HT-29 (cell line): ENCODE data around the gene RBFOX1. TPM values are rescaled to one million over a fixed set of nuclear protein-coding genes. Genes with fewer than 3 reads are reported as not detected.

Experiments used
- DNase-seq: peaks from one replicate; pipeline ENCODE4 v3.0.0-alpha.2; 2015; ENCODE audit warnings: low spot score
- total RNA-seq: library from RNA; depleted of rRNA; stranded (reverse); fragments of >200 nt; shearing (Covaris generic); gene quantifications from 2 replicates; pipeline ENCODE4 v1.2.3, GENCODE V29; 2014

The RBFOX1 gene
- total RNA-seq, 1 experiment from 2014 or later = not detected

DNA sequence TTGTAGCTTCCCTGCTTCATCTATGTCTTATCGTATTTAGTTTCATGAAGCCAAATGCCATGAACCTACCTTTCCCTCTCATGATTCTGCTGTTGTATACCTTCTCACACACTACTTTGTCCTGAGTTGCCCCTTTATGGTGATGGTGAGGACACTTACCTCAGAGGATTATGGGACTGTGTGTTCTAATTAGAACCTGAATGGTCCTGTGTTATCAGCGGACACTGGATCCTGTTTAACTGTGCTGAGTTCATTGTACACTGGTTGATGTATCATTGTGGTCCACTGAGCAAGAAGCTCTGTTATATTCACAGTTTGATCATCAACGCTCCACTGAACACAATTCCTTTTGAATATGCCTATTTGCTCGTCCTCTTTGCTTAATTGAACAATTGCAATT lies 343.0 kb downstream of the RBFOX1 start:
- DNase-seq = no peak

DNA sequence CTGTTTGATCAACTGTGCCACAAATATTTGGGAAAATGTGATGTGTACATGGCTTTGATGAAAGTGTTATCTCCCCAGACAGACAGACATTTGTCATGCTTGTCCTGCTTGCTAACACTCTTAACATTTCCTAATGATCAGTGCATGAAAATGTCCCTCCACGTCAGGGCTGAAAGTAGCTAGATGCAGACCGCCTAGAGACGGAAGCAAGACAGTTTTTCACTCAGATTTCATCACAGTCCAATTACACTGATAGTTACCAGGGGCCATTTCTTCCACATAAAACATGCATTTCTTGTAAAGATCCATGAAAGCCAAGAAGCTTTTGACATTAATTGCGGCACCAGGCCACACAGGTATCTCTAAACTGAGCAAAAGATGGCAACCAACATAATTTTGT lies 347.7 kb downstream of the RBFOX1 start:
- DNase-seq = no peak

GRCh38 chr16:7688811-7689210 lies 356.2 kb downstream of the RBFOX1 start:
- no peak for DNase-seq

GRCh38 chr16:7689234-7689633 lies 356.6 kb downstream of the RBFOX1 start:
- DNase-seq = no peak

DNA sequence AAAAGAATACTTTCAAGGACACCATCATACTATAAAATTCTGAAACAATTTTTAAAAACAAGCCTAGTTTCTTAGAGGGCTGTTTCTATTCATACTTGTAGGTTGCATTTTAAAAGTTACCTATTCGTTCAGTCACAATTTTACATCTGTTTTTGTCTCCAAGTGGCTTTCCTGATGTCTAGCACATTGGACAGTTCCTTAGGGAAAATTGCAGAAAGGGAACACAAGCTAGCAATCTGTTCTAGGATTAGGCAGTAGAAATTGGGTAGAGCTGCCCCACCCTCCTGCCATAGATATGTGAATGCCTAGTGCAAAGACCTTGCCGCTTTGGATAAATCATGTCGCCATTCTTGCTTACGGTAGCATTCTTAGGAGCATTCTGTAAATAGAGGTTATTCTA lies 358.9 kb downstream of the RBFOX1 start:
- DNase-seq = no peak

GRCh38 chr16:7703672-7704071 lies 371.0 kb downstream of the RBFOX1 start:
- no peak for DNase-seq

GRCh38 chr16:7705885-7706284 lies 373.2 kb downstream of the RBFOX1 start:
- no peak for DNase-seq

- no peak for DNase-seq
Observed at GRCh38 chr16:7709186-7709585, 376.5 kb downstream of the RBFOX1 start.

GRCh38 chr16:7713244-7713643 lies 380.6 kb downstream of the RBFOX1 start:
- no peak for DNase-seq

- no peak for DNase-seq
Observed at GRCh38 chr16:7714775-7715174, 382.1 kb downstream of the RBFOX1 start.

GRCh38 chr16:7716660-7717550 lies 384.3 kb downstream of the RBFOX1 start:
- no peak for DNase-seq

- DNase-seq = no peak
Observed at GRCh38 chr16:7722761-7723160, 390.1 kb downstream of the RBFOX1 start.

DNA sequence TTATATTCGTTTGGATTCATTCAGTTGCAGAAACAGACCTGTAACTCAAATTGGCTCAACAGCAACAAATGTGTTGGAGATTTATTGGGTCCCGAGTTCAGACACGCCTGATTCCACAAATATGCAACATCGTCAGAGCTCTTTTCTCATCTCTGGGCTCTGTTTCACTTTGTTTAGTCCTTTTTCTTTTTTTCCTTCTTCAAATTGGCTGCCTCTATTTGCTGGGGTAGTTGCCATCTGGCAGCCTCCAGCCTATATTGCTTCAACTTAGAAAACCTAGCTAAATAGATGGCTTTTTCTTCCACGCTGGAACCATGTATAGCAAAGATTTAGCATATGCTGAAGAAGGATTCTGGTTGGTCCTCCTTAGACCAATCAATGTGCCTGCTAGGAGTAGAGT lies 398.5 kb downstream of the RBFOX1 start:
- no peak for DNase-seq

DNA sequence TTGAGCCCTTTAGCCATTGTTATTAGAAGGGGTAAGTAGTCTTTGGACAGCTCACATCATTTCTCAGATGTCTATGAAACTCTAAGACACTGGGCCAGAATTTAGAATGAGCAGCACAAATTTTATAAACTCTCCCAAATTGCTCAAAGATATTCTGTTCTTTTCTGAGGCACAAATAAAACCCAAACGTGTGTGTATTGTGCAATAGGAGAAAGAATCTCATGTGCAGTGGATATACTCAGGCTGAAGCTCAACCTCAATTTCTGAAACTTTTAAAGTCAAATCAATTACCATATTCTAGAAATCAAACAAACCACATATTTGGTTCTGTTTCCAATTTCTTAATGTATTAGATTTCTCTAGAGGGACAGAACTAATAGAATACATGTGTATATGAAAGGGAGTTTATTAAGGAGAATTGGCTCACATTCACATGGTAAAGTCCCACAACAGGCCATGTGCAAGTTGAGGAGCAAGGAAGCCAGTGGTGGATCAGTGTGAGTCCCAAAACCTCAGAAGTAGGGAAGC lies 403.6 kb downstream of the RBFOX1 start:
- no peak for DNase-seq

GRCh38 chr16:7742626-7743025 lies 410.0 kb downstream of the RBFOX1 start:
- no peak for DNase-seq

- DNase-seq = no peak
Observed at GRCh38 chr16:7744546-7745264, 412.1 kb downstream of the RBFOX1 start.

DNA sequence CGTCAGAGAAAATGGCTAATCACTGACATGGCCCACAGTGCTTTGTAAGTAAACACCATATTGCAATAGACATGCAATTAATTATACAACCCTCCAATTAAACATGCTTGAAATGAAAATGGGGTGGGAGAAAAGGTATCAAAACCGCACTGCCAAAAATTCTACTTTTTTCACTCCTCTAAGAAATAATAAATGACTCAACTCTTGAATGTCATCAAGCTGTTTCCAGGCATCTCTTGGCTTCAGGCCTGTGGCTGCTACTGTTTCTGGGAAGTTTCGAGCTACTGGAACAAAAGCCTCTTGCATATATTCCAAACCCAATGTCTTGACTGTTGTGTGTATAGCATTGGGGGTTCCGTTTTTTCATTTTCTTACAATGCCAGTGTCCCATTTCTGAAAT lies 412.6 kb downstream of the RBFOX1 start:
- DNase-seq = no peak

- DNase-seq = no peak
Observed at GRCh38 chr16:7746941-7747340, 414.3 kb downstream of the RBFOX1 start.

DNA sequence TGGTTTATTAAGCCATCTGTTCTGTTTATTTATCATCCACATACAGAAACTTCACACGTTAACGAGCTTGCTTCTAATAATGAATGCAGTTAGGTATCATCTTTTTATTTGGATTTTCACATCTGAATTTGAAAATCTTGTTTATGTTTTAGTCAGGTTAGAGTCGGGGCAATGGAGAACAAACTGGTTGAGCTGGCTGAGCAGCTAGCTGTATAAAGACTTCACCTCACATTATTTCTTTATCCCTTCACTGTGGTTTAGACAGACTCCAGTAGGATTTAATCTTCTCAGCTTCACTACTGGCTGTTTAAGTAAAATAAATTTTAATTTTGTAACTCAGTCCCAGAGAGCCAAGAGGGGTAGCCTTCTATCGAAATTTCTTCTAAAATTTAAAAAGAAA lies 415.9 kb downstream of the RBFOX1 start:
- DNase-seq = no peak

DNA sequence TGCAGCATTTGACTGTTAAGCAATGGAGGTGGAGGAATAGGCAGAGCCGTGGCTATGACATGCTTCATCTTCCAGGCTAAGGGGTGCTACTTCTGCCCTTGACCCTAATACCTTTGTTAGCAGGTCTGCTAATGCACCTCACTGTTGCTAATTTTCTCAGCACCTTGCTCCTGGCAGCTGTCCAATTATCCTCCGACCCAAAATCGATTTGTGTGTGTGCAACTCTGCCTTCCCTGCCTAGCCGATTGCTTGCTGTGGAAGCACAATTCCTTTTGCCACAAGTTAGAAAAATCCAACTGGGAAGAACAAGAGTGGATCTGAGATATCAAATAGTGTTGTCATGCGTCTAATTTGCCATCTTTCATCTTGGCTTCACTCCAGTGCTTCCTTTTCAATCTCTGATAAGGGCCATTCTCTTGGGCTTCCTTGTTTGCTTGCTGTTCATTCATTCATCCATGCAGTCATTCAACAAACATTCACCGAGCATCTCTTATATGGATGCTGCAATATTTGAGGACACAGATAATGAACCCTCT lies 422.8 kb downstream of the RBFOX1 start:
- DNase-seq = no peak
